Islet of Langerhans (tissue), 1 donor: ENCODE data around the gene GPI.

ENCODE experiments used
- FAIRE-seq: peaks from one replicate; lab custom pipeline; 2011; peaks lifted over from hg19 to GRCh38; lab: Jason Lieb, UNC

Gene GPI

GRCh38 chr19:34404109-34404909 lies 39.3 kb downstream of the GPI start, which contains the start of gene PDCD2L:
TSS of gene PDCD2L (plus strand) at chr19:34404399. CDS start at chr19:34404431, 32 bp downstream.
- FAIRE-seq, result no peak

- FAIRE-seq, result no peak
These were observed 41.1 kb downstream of the GPI start for GRCh38 chr19:34405892-34406660.

GRCh38 chr19:34408411-34408810 lies 43.4 kb downstream of the GPI start:
- no peak for FAIRE-seq

DNA sequence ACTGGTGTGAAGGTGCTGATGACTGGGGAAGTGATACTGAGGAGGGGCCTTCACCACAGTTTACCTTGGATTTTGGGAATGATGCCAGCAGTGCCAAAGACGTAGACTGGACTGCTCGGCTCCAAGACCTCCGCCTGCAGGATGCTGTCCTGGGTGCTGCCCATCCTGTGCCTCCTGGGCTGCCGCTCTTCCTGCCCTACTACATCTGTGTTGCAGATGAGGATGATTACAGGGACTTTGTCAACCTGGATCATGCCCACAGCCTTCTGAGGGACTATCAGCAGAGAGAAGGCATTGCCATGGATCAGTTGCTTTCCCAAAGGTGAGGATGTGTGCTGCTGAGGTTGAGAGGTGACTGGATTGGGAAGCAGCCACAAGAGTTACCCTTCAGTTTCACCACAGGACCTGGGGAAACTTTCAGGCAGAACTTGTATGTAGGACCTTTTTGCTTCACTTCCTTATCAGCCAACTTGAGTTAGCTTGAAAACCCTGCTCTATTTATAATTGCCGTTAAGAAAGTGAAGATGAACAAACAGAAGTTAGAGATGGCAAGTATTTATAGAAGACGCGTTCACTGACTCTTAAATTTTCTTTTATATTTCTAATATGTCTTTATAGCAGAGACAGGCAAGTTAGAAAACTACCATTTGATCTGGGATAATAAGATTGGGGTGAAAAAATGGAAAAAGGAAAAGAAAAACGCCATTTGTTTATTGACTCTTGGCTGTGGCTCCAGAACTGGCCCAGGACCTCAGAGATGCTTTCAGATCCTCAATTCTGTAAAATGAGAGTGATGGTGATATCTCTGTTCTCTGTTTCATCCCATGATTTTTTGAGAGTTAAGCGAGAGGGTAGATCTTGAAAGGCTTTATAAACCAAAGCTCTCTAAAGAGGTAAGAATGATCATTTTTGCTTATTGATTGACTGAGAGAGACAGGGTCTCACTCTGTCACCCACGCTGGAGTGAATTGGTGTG lies 44.5 kb downstream of the GPI start:
- FAIRE-seq, result no peak

DNA sequence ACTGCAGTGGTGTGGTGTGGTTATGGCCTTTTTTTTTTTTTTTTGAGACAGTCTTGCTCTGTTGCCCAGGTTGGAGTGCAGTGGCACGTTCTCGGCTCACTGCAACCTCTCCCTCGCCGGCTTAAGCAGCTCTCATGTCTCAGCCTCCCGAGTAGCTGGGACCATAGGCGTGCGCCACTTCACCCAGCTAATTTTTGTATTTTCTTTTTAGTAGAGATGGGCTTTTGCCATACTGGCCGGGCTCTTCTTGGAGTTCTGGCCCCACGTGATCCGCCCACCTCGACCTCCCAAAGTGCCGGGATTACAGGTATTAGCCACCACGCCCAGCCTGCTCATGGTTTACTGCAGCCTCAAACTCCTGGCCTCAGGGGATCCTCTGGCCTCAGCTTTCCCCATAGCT lies 46.2 kb downstream of the GPI start:
- FAIRE-seq, result no peak

DNA sequence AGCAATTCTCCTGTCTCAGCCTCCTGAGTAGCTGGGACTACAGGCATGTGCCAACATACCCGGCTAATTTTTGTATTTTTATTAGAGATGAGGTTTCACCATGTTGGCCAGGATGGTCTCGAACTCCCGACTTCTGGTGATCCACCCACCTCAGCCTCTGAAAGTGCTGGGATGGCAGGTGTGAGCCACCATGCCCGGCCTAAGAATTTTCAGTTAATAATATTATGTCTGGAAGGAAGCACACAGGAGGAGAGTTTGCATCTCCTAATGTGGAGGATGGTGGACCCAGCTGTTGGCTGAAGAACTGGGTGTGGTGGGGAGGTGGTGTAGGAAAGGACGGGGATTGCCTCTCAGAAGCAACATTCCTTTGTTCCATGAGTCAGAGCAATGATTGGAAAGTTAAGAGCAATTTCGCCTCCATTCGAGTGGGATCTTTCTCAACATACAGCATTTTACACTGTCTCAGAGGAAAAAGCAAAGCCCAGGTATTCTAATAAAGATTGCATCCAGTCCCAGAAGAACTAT lies 51.1 kb downstream of the GPI start:
- FAIRE-seq, result no peak

DNA sequence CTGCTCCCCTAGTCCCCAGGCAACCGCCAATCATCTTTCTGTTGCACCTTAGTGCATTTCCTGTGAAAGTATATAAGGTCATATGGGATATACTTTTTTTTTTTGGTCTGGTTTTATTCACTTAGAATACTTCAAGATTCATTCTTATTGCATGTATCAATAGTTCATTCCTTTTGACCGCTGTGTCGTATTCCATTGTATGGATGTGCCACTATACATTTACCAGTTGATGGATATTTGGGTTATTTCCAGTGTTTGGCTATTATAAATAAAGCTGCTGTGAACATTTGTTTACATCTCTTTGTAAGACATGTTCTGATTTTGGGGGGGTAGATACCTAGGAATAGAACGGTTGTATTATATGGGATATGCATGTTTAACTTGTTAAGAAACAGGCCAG lies 53.3 kb downstream of the GPI start:
- no peak for FAIRE-seq

GRCh38 chr19:34426096-34426661 lies 61.2 kb downstream of the GPI start:
- no peak for FAIRE-seq

- no peak for FAIRE-seq
These were observed 63.7 kb downstream of the GPI start for GRCh38 chr19:34428549-34429285.

DNA sequence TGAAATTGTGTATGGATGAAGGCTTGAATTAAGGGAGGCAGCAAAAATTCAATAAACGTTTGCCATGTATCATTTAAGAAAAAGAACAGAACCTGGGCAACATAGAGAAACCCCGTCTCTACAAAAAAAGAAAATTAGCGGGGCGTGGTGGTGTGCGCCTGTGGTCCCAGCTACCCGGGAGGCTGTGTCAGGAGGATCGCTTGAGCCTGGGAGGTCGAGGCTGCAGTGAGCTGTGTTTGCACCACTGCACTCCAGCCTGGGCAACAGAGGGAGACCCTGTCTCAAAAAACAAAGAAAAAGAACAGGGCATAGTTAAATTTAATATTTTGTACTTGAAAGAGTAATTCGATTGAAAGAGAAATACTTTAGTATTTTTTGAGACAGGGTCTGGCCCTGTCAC lies 64.6 kb downstream of the GPI start:
- no peak for FAIRE-seq

DNA sequence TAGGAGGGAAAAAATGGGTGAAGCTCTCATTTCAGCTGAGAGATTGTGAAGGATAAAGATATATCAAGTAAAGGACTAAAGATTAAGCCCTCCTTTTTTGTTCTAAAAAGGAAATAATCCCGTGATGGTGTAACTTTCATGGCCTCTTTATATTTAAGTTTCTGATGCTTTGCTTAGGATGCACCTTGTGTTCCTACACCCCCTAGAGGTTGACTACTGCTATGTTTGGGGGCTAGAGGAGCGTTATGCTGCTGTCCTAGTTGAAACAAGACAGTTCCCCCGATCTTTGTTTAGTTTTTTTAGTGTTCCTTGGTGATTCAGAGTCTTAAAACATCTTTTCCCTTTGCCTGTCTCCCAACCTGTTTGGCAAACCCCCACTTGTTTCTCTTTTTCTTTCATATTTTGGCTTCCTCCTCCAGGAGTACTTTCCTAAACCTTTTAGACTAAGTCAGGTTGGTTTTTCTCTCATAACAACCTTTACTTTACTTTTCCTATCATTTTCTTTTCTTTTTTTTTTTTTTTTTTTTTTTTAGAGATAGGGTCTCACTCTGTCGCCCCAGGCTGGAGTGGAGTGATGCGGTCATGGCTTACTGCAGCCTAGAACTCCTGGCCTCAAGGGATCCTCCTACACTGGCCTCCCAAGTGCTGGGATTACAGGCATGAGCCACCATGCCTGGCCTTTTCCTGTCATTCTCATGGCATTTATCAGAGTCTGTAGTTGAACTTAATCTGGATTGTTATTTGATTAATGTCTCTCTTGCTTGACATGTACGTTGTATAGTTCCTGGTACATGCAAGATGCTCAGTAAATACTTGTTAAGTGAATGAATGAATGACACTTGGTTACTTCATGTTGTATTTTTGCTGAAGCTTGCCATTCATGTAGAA lies 66.0 kb downstream of the GPI start:
- no peak for FAIRE-seq

GRCh38 chr19:34431681-34432402 lies 66.8 kb downstream of the GPI start:
- no peak for FAIRE-seq

- no peak for FAIRE-seq
These were observed 67.8 kb downstream of the GPI start for GRCh38 chr19:34432797-34433196.

GRCh38 chr19:34436716-34437115 lies 71.7 kb downstream of the GPI start:
- no peak for FAIRE-seq

GRCh38 chr19:34448191-34448590 lies 83.2 kb downstream of the GPI start:
- FAIRE-seq, result no peak
